ENCODE measurements around the gene NPB. TPM values are rescaled to one million over a fixed set of nuclear protein-coding genes. Genes with fewer than 3 reads are reported as not detected.

The NPB gene
- total and polyA plus RNA-seq, 2 donors (not counting 1 experiment from before 2014, with no cell fraction given): 0.44 TPM; not detected in 1

DNA sequence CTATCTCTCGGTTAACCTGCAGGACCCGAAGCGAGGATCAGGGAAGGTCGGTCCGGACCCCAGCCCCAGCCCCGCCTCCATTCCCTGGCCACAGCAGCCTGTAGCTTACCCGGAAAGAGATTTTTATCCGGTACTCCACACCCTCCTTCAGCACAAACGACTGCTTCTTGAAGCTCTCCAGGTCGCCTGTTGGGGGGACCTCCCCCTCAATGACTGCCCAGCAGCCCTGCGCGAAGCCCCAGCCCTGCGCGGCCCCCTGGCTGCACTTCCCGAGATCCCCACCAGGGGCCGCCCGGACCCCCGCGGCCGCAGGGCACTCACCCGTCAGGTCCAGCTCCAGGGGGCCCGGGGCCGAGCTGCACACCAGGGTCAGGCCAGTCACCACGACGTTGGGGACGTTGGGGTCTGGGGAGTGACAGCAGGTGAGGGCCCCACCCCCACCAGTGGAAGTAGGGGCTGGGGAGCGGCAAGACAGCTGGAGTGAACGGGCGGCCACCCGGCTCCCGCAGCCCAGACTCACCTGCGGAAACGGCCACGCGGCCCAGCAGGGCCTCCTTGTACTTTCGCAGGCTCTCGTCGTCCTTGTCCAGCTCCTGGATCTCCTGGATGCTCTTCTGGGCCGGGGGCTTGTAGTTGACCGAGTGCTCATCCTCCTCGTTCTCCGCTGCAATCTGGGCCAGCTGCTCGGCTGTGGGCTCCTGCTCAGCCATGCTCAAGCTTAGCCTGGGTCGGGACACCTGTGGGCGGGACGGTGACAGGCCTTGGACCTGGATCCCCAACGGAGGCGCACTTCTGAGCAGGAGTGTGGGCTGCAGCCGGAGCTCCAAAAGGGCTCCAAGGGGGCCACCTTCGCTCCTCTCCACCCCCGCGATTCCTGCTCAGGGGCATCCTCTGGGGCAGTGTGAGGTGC, 32.6 kb upstream of the NPB start:
- Histone ChIP-seq H3K4me1 (ENCODE audit: control insufficient read depth in 2 of 2, insufficient read depth in 2 of 2, low read length in 2 of 2) (peaks cover 22 to 39% of the 10 kb centered on the region in 2 donors), H4K20me1 (ENCODE audit: control insufficient read depth, insufficient read depth, low read length, poor library complexity, severe bottlenecking) (peaks cover 58% of the 10 kb centered on the region), H3K9me3 (ENCODE audit: control extremely low read depth in 1 of 3, control insufficient read depth in 2 of 3, insufficient read depth in 1 of 3, low read length in 2 of 3) (no peaks in the 10 kb centered on the region), H2AFZ (ENCODE audit: insufficient read depth, low read depth, low read length, poor library complexity, severe bottlenecking) (no peak overlapping the region), H3K27ac (ENCODE audit: low read length in 2 of 2) (peak overlapping the region; percentile 90 to 91), H3K79me2 (ENCODE audit: control insufficient read depth, insufficient read depth, low read length) (peaks cover 54% of the 10 kb centered on the region), H3K27me3 (replicated peaks in 1 of 4; ENCODE audit: control extremely low read depth in 1 of 4, control insufficient read depth in 3 of 4, insufficient read depth in 4 of 4, low read length in 3 of 4) (no peaks in the 10 kb centered on the region), H3K4me3 (ENCODE audit: control extremely low read depth in 1 of 5, extremely low read depth in 1 of 5, insufficient read depth in 1 of 5, low read depth in 2 of 5, low read length in 4 of 5) (peak overlapping the region in 4 of 5 experiments; percentile 79 to 90 (median 86)), H3K9ac (ENCODE audit: low read length) (peak overlapping the region; percentile 93), H3K4me2 (replicated peaks; ENCODE audit: low read depth, low read length, poor library complexity, severe bottlenecking) (peak overlapping the region; percentile 98), H3K36me3 (replicated peaks in 1 of 2; ENCODE audit: control extremely low read depth in 1 of 2, control insufficient read depth in 1 of 2, extremely low read depth in 1 of 2, insufficient read depth in 2 of 2, low read length in 1 of 2) (peaks cover 1 to 27% of the 10 kb centered on the region in 2 experiments)
- Mint-ChIP-seq H3K4me1 (peaks cover 33% of the 10 kb centered on the region), H3K9me3 (ENCODE audit: insufficient read depth) (no peaks in the 10 kb centered on the region), H3K4me3 (peak overlapping the region; percentile 86), H3K27me3 (no peaks in the 10 kb centered on the region), H3K27ac (peak overlapping the region; percentile 88)
- POLR2A ChIA-PET: interaction anchor here (0.5 to 2.5 kb wide), 6 partner anchors 9 to 57 kb away, joined by 3 to 15 read pairs (median 5); partner anchors contain the start of genes MCRIP1 and P4HB
- peak; percentile 18 for ATAC-seq (ENCODE audit: low read depth)
- TF ChIP-seq, protein P1, sequence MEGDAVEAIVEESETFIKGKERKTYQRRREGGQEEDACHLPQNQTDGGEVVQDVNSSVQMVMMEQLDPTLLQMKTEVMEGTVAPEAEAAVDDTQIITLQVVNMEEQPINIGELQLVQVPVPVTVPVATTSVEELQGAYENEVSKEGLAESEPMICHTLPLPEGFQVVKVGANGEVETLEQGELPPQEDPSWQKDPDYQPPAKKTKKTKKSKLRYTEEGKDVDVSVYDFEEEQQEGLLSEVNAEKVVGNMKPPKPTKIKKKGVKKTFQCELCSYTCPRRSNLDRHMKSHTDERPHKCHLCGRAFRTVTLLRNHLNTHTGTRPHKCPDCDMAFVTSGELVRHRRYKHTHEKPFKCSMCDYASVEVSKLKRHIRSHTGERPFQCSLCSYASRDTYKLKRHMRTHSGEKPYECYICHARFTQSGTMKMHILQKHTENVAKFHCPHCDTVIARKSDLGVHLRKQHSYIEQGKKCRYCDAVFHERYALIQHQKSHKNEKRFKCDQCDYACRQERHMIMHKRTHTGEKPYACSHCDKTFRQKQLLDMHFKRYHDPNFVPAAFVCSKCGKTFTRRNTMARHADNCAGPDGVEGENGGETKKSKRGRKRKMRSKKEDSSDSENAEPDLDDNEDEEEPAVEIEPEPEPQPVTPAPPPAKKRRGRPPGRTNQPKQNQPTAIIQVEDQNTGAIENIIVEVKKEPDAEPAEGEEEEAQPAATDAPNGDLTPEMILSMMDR (IDR thresholded peaks at IDR 0.05): peak; percentile 86
- no peak for TF ChIP-seq EZH2 (IDR thresholded peaks at IDR 0.05; ENCODE audit: borderline replicate concordance, insufficient read depth, low read depth, low read length, poor library complexity, severe bottlenecking)
- intact Hi-C loops (cut with micrococcal nuclease): loop anchor here (1.0 to 10.0 kb wide), 4 partner anchors 22 to 425 kb away; partner anchors contain the start of genes ALYREF, ANAPC11, MAFG and SIRT7
- DNase-seq: peak; percentile 62
- CTCF ChIA-PET: interaction anchor here (0.6 to 2.0 kb wide), 10 partner anchors 8 to 578 kb away, joined by 3 to 7 read pairs (median 3); partner anchors contain the start of genes MCRIP1 and P4HB
- 50% methylated on average over 48 of the region's 52 CpGs for WGBS (ENCODE audit: insufficient coverage)

Data from B cell (primary cell).